CD4-positive, alpha-beta memory T cell (primary cell): Measurements from ENCODE around the gene CRYBB1. TPM values are rescaled to one million over a fixed set of nuclear protein-coding genes. Genes with fewer than 3 reads are reported as not detected.

Experiments
- CTCF ChIA-PET: fragments of 350-600 bp; sonication (Branson Sonifier 250); formaldehyde crosslinking; loops from one replicate; lab custom pipeline; 2021; ENCODE audit warnings: inconsistent platforms; ENCODE audit not compliant: partially characterized antibody; lab: Charles Lee
- POLR2A ChIA-PET: fragments of 350-600 bp; sonication (Branson Sonifier 250); formaldehyde crosslinking; loops from one replicate; lab custom pipeline; 2021; ENCODE audit not compliant: partially characterized antibody; lab: Charles Lee
- DNase-seq, 5 donors: peaks; one replicate each; pipeline versions ENCODE4 v3.0.0 to v3.0.0-alpha.2; 2020 to 2022; ENCODE audit warnings: mixed read lengths in 1 of 5
- H3K27ac ChIP-seq: one replicate; pipeline ENCODE4 v1.7.0; 2013; ENCODE audit warnings: low read depth, low read length
- H3K27me3 ChIP-seq: 2 replicates; pipeline ENCODE4 v1.7.0; 2013; ENCODE audit warnings: mild to moderate bottlenecking, low read length, moderate library complexity; ENCODE audit not compliant: insufficient read depth
- H3K36me3 ChIP-seq: 2 replicates; pipeline ENCODE4 v1.7.0; 2013; ENCODE audit warnings: mild to moderate bottlenecking, low read length, moderate library complexity; ENCODE audit not compliant: insufficient read depth
- H3K4me1 ChIP-seq: 2 replicates; pipeline ENCODE4 v1.7.0; 2013; ENCODE audit warnings: mild to moderate bottlenecking, low read length, moderate library complexity; ENCODE audit not compliant: insufficient read depth
- H3K4me3 ChIP-seq, 2 donors: one replicate each; pipeline ENCODE4 v1.7.0; 2013; ENCODE audit warnings: low read length in 2 of 2, mild to moderate bottlenecking in 1 of 2
- H3K9me3 ChIP-seq, 2 donors: one replicate each; pipeline ENCODE4 v1.7.0; 2013; ENCODE audit warnings: low read length in 2 of 2, control low read depth in 1 of 2; ENCODE audit not compliant: control insufficient read depth in 1 of 2
- H3K27ac Mint-ChIP-seq, 7 donors: one replicate each; pipeline ENCODE4 v1.8.0; 2020 to 2021; ENCODE audit warnings: mixed read lengths in 7 of 7, mild to moderate bottlenecking in 6 of 7, inconsistent platforms in 3 of 7, moderate library complexity in 3 of 7
- H3K27me3 Mint-ChIP-seq, 2 donors: one replicate each; pipeline ENCODE4 v1.8.0; 2020 to 2021; ENCODE audit warnings: mixed read lengths in 2 of 2
- H3K36me3 Mint-ChIP-seq, 2 donors: one replicate each; pipeline ENCODE4 v1.8.0; 2020 to 2021; ENCODE audit warnings: mixed read lengths in 2 of 2, inconsistent platforms in 1 of 2, mild to moderate bottlenecking in 1 of 2
- H3K4me1 Mint-ChIP-seq, 4 donors: one replicate each; pipeline ENCODE4 v1.8.0; 2020 to 2021; ENCODE audit warnings: mixed read lengths in 4 of 4, mild to moderate bottlenecking in 1 of 4
- H3K4me3 Mint-ChIP-seq, 8 donors: one replicate each; pipeline ENCODE4 v1.8.0; 2020 to 2021; ENCODE audit warnings: mixed read lengths in 8 of 8, mild to moderate bottlenecking in 7 of 8, moderate library complexity in 6 of 8, inconsistent platforms in 3 of 8
- H3K9me3 Mint-ChIP-seq, 8 donors: one replicate each; pipeline ENCODE4 v1.8.0; 2020 to 2021; ENCODE audit warnings: mixed read lengths in 8 of 8, mild to moderate bottlenecking in 5 of 8, inconsistent platforms in 3 of 8, moderate library complexity in 1 of 8
- intact Hi-C: fragments of 100-400 bp; cut with micrococcal nuclease; formaldehyde crosslinking; loops from one replicate; pipeline ENCODE4 v1.15.1; 2023
- polyA plus RNA-seq, 2 donors: library from polyadenylated mRNA; unstranded; fragments of 300-500 nt; fragmentation: Illumina TruSeq; gene quantifications; one replicate each; pipeline ENCODE4 v1.2.3, GENCODE V29; 2021
- total RNA-seq, 2 experiments: library from RNA; stranded (reverse); gene quantifications; one replicate each; pipeline ENCODE4 v1.2.3, GENCODE V29; 2021

The CRYBB1 gene
- total and polyA plus RNA-seq, 4 experiments from 2014 or later: not detected

GRCh38 chr22:26558248-26558895 lies 59.5 kb downstream of the CRYBB1 start:
- Mint-ChIP-seq H3K27me3 (no peaks in the 10 kb centered on the region), H3K4me1 (peaks cover 7 to 29% (median 14%) of the 10 kb centered on the region in 4 donors), H3K36me3 (peaks cover 0 to 3% of the 10 kb centered on the region in 2 donors), H3K4me3 (no peak overlapping the region), H3K9me3 (no peaks in the 10 kb centered on the region), H3K27ac (peak overlapping the region in 2 of 7 donors; percentile 12 to 76)
- ChIA-PET CTCF (no interaction called here), POLR2A (no interaction called here)
- H3K4me1 ChIP-seq: no peaks in the 10 kb centered on the region
- no peak for DNase-seq
- no peak overlapping the region for H3K4me3 ChIP-seq
- H3K9me3 ChIP-seq: no peaks in the 10 kb centered on the region
- H3K27ac ChIP-seq: no peak overlapping the region
- no peaks in the 10 kb centered on the region for H3K36me3 ChIP-seq
- H3K27me3 ChIP-seq: no peaks in the 10 kb centered on the region
- intact Hi-C loops: no loop called here

- H3K4me1 ChIP-seq: no peaks in the 10 kb centered on the region
- Mint-ChIP-seq H3K9me3 (no peaks in the 10 kb centered on the region), H3K4me3 (no peak overlapping the region), H3K36me3 (peaks cover 0 to 3% of the 10 kb centered on the region in 2 donors), H3K4me1 (peaks cover 7 to 29% (median 14%) of the 10 kb centered on the region in 4 donors), H3K27ac (peak overlapping the region in 1 of 7 donors; percentile 42), H3K27me3 (no peaks in the 10 kb centered on the region)
- no peaks in the 10 kb centered on the region for H3K36me3 ChIP-seq
- POLR2A ChIA-PET: no interaction called here
- no peaks in the 10 kb centered on the region for H3K27me3 ChIP-seq
- H3K27ac ChIP-seq: no peak overlapping the region
- no peak overlapping the region for H3K4me3 ChIP-seq
- no peak for DNase-seq
- CTCF ChIA-PET: no interaction called here
- H3K9me3 ChIP-seq: no peaks in the 10 kb centered on the region
- intact Hi-C loops: no loop called here
Observed at GRCh38 chr22:26556904-26557303, 60.9 kb downstream of the CRYBB1 start.

GRCh38 chr22:26555478-26555877 lies 62.3 kb downstream of the CRYBB1 start:
- no peaks in the 10 kb centered on the region for H3K36me3 ChIP-seq
- POLR2A ChIA-PET: no interaction called here
- peaks cover 0 to 5% of the 10 kb centered on the region in 2 donors for H3K36me3 Mint-ChIP-seq

GRCh38 chr22:26554956-26555355 lies 62.9 kb downstream of the CRYBB1 start:
- no peak for DNase-seq
- Mint-ChIP-seq H3K4me1 (peaks cover 11 to 33% (median 17%) of the 10 kb centered on the region in 4 donors), H3K9me3 (peaks cover 0 to 2% (median 0%) of the 10 kb centered on the region in 8 donors), H3K27ac (peak overlapping the region in 1 of 7 donors; percentile 23), H3K4me3 (no peak overlapping the region), H3K36me3 (peaks cover 0 to 3% of the 10 kb centered on the region in 2 donors), H3K27me3 (no peaks in the 10 kb centered on the region)
- intact Hi-C loops: no loop called here
- Histone ChIP-seq H3K36me3 (no peaks in the 10 kb centered on the region), H3K4me1 (no peaks in the 10 kb centered on the region), H3K9me3 (no peaks in the 10 kb centered on the region), H3K27me3 (no peaks in the 10 kb centered on the region), H3K27ac (no peak overlapping the region), H3K4me3 (no peak overlapping the region)
- ChIA-PET CTCF (no interaction called here), POLR2A (no interaction called here)

More at GRCh38 chr22:26555478-26555877, 62.3 kb downstream of the CRYBB1 start:
- no peak overlapping the region for H3K27ac Mint-ChIP-seq
- H3K9me3 Mint-ChIP-seq: peaks cover 0 to 2% (median 0%) of the 10 kb centered on the region in 8 donors
- peaks cover 9 to 33% (median 16%) of the 10 kb centered on the region in 4 donors for H3K4me1 Mint-ChIP-seq
- CTCF ChIA-PET: no interaction called here
- no peak for DNase-seq
- H3K4me1 ChIP-seq: no peaks in the 10 kb centered on the region
- no peaks in the 10 kb centered on the region for H3K27me3 Mint-ChIP-seq
- intact Hi-C loops: no loop called here
- H3K9me3 ChIP-seq: no peaks in the 10 kb centered on the region
- H3K4me3 ChIP-seq: no peak overlapping the region
- H3K27me3 ChIP-seq: no peaks in the 10 kb centered on the region
- no peak overlapping the region for H3K27ac ChIP-seq
- no peak overlapping the region for H3K4me3 Mint-ChIP-seq

GRCh38 chr22:26553056-26553752 lies 64.6 kb downstream of the CRYBB1 start:
- H3K27ac Mint-ChIP-seq: peak overlapping the region in 2 of 7 donors; percentile 41 to 42

GRCh38 chr22:26552466-26552865 lies 65.4 kb downstream of the CRYBB1 start:
- Histone ChIP-seq H3K4me1 (no peaks in the 10 kb centered on the region), H3K27ac (no peak overlapping the region), H3K9me3 (no peaks in the 10 kb centered on the region), H3K27me3 (no peaks in the 10 kb centered on the region), H3K36me3 (no peaks in the 10 kb centered on the region), H3K4me3 (no peak overlapping the region)
- intact Hi-C loops: no loop called here
- POLR2A ChIA-PET: no interaction called here
- H3K4me3 Mint-ChIP-seq: no peak overlapping the region
- H3K36me3 Mint-ChIP-seq: peaks cover 0 to 4% of the 10 kb centered on the region in 2 donors
- peaks cover 0 to 2% (median 0%) of the 10 kb centered on the region in 8 donors for H3K9me3 Mint-ChIP-seq
- H3K4me1 Mint-ChIP-seq: peaks cover 10 to 31% (median 21%) of the 10 kb centered on the region in 4 donors
- no peak overlapping the region for H3K27ac Mint-ChIP-seq
- CTCF ChIA-PET: no interaction called here
- no peaks in the 10 kb centered on the region for H3K27me3 Mint-ChIP-seq
- DNase-seq: no peak

More at GRCh38 chr22:26553056-26553752, 64.6 kb downstream of the CRYBB1 start:
- Histone ChIP-seq H3K4me1 (no peaks in the 10 kb centered on the region), H3K36me3 (no peaks in the 10 kb centered on the region), H3K9me3 (no peaks in the 10 kb centered on the region), H3K4me3 (no peak overlapping the region), H3K27me3 (no peaks in the 10 kb centered on the region), H3K27ac (no peak overlapping the region)
- intact Hi-C loops: no loop called here
- H3K9me3 Mint-ChIP-seq: peaks cover 0 to 2% (median 0%) of the 10 kb centered on the region in 8 donors
- peaks cover 10 to 29% (median 17%) of the 10 kb centered on the region in 4 donors for H3K4me1 Mint-ChIP-seq
- no peak for DNase-seq
- H3K36me3 Mint-ChIP-seq: peaks cover 0 to 3% of the 10 kb centered on the region in 2 donors
- no peak overlapping the region for H3K4me3 Mint-ChIP-seq
- POLR2A ChIA-PET: no interaction called here
- H3K27me3 Mint-ChIP-seq: no peaks in the 10 kb centered on the region
- CTCF ChIA-PET: interaction anchor here (1.1 kb wide), 1 partner anchor 23 kb away, joined by 4 read pairs; no protein-coding TSS in a partner anchor

GRCh38 chr22:26551568-26551967 lies 66.3 kb downstream of the CRYBB1 start:
- intact Hi-C loops: no loop called here
- no peak overlapping the region for H3K4me3 Mint-ChIP-seq
- H3K36me3 Mint-ChIP-seq: peaks cover 4 to 7% of the 10 kb centered on the region in 2 donors
- peak overlapping the region in 3 of 7 donors; percentile 30 to 80 (median 64) for H3K27ac Mint-ChIP-seq
- Histone ChIP-seq H3K36me3 (no peaks in the 10 kb centered on the region), H3K4me3 (no peak overlapping the region), H3K27ac (no peak overlapping the region), H3K4me1 (no peaks in the 10 kb centered on the region), H3K27me3 (no peaks in the 10 kb centered on the region), H3K9me3 (no peaks in the 10 kb centered on the region)
- H3K4me1 Mint-ChIP-seq: peaks cover 15 to 37% (median 25%) of the 10 kb centered on the region in 4 donors
- H3K27me3 Mint-ChIP-seq: no peaks in the 10 kb centered on the region
- ChIA-PET CTCF (no interaction called here), POLR2A (no interaction called here)
- peaks cover 0 to 2% (median 0%) of the 10 kb centered on the region in 8 donors for H3K9me3 Mint-ChIP-seq
- no peak for DNase-seq
